HepG2 (cell line): ENCODE measurements around the gene MYADML2. TPM values are rescaled to one million over a fixed set of nuclear protein-coding genes. Genes with fewer than 3 reads are reported as not detected.

Source experiments
- ATAC-seq: fragments of 200-7000 bp; cut with Tn5 transposase; 3 replicates; pipeline ENCODE4 v1.9.1; 2020; ENCODE audit warnings: mild to moderate bottlenecking, moderate library complexity
- BruUV-seq: library from RNA; stranded (reverse); fragments of 400-500 nt; replicated peaks from 2 replicates; lab custom pipeline; 2021; lab: Mats Ljungman, UMichigan
- CTCF ChIA-PET: fragments of 300-600 bp; formaldehyde crosslinking; extraction: SDS; loops from one replicate; lab custom pipeline; 2021; ENCODE audit warnings: low total read pairs, inconsistent platforms, low intra/inter-chr PET ratio; lab: Yijun Ruan, JAX
- POLR2A ChIA-PET: fragments of 350-600 bp; sonication (Branson Sonifier 250); formaldehyde crosslinking; loops from one replicate; lab custom pipeline; 2020; ENCODE audit warnings: antibody characterized with exemption, inconsistent platforms; lab: Yijun Ruan, JAX
- DNase-seq: peaks from one replicate; pipeline ENCODE4 v3.0.0-alpha.2; 2015; ENCODE audit warnings: low spot score
- FAIRE-seq: peaks from 3 replicates; lab custom pipeline; 2011; peaks lifted over from hg19 to GRCh38; lab: Jason Lieb, UNC
- H2AFZ ChIP-seq: one replicate; pipeline ENCODE4 v1.6.1; 2011; ENCODE audit warnings: low read length, inconsistent platforms
- H3K27ac ChIP-seq: fragments of 300-600 bp; 3 replicates; pipeline ENCODE4 v1.8.0; 2011; ENCODE audit warnings: mixed run types, mild to moderate bottlenecking, mixed read lengths, low read length, inconsistent platforms; ENCODE audit not compliant: insufficient read depth; ENCODE audit errors: extremely low read length
- H3K27me3 ChIP-seq, 2 experiments: fragments of 200-600 bp in 1 of 2; 2 replicates in 1 of 2; 3 replicates in 1 of 2; pipeline versions ENCODE4 v1.6.0 to v1.8.0; 2011; ENCODE audit warnings: low read length in 2 of 2, mild to moderate bottlenecking in 2 of 2, moderate library complexity in 2 of 2, inconsistent platforms in 1 of 2; ENCODE audit not compliant: insufficient read depth in 2 of 2, control insufficient read depth in 1 of 2
- H3K36me3 ChIP-seq, 2 experiments: fragments of 200-600 bp in 1 of 2; replicated peaks in 1 of 2; 2 replicates in 1 of 2; 3 replicates in 1 of 2; pipeline versions ENCODE4 v1.5.1 to v1.8.0; 2011; ENCODE audit warnings: low read length in 2 of 2, inconsistent platforms in 1 of 2; ENCODE audit not compliant: insufficient read depth in 2 of 2, control insufficient read depth in 1 of 2
- H3K4me1 ChIP-seq: 2 replicates; pipeline ENCODE4 v1.5.1; 2012; ENCODE audit warnings: low read length, inconsistent platforms; ENCODE audit not compliant: insufficient read depth
- H3K4me2 ChIP-seq: 2 replicates; pipeline ENCODE4 v1.6.0; 2011; ENCODE audit warnings: low read depth, low read length, inconsistent platforms
- H3K4me3 ChIP-seq, 3 experiments: fragments of 200-600 bp in 1 of 3; sonication (generic), shearing (Covaris generic) in 1 of 3; replicated peaks in 1 of 3; 2 replicates each; pipeline ENCODE4 v1.5.1; 2011 to 2016; ENCODE audit warnings: low read length in 3 of 3, inconsistent platforms in 2 of 3, low read depth in 2 of 3, mild to moderate bottlenecking in 2 of 3, control low read depth in 1 of 3, mixed read lengths in 1 of 3; ENCODE audit not compliant: insufficient read depth in 1 of 3
- H3K79me2 ChIP-seq: one replicate; pipeline ENCODE4 v1.6.1; 2011; ENCODE audit warnings: low read length, inconsistent platforms; ENCODE audit not compliant: insufficient read depth
- H3K9ac ChIP-seq: 2 replicates; pipeline ENCODE4 v1.6.0; 2011; ENCODE audit warnings: mild to moderate bottlenecking, low read depth, low read length, inconsistent platforms; ENCODE audit not compliant: insufficient read depth
- H3K9me3 ChIP-seq: 2 replicates; pipeline ENCODE4 v1.5.1; 2012; ENCODE audit warnings: mild to moderate bottlenecking, low read length
- H4K20me1 ChIP-seq: 2 replicates; pipeline ENCODE4 v1.6.0; 2011; ENCODE audit warnings: inconsistent platforms, mild to moderate bottlenecking, low read length, moderate library complexity; ENCODE audit not compliant: insufficient read depth
- AGO2 ChIP-seq: fragments of 200-400 bp; formaldehyde crosslinking; optimal IDR thresholded peaks from 2 replicates; pipeline ENCODE3; 2017; ENCODE audit warnings: mild to moderate bottlenecking, low read depth, low read length, moderate library complexity
- FOSL2 ChIP-seq: sonication (generic); formaldehyde crosslinking; IDR thresholded peaks from 2 replicates; pipeline ENCODE4 v1.4.0; 2020; ENCODE audit warnings: missing genetic modification reagents
- FOXO4 ChIP-seq: sonication (generic); formaldehyde crosslinking; conservative IDR thresholded peaks from 2 replicates; pipeline ENCODE4 v1.8.1; 2023; ENCODE audit warnings: missing genetic modification reagents
- HES4 ChIP-seq: sonication (generic); formaldehyde crosslinking; IDR thresholded peaks from 2 replicates; pipeline ENCODE4 v1.9.0; 2021; ENCODE audit warnings: mild to moderate bottlenecking, missing genetic modification reagents, borderline replicate concordance
- HIVEP1 ChIP-seq: sonication (generic); formaldehyde crosslinking; IDR thresholded peaks from 2 replicates; pipeline ENCODE4 v1.4.0; 2020; ENCODE audit warnings: mild to moderate bottlenecking, missing genetic modification reagents
- MNT ChIP-seq: fragments of 450-650 bp; IDR thresholded peaks from 2 replicates; pipeline ENCODE4 v1.6.1; 2016
- MXD4 ChIP-seq: IDR thresholded peaks from 2 replicates; pipeline ENCODE4 v1.6.1; 2016; ENCODE audit warnings: mild to moderate bottlenecking, missing biosample characterization, missing genetic modification reagents
- PRPF4 ChIP-seq: fragments of 200-400 bp; formaldehyde crosslinking; IDR thresholded peaks from 2 replicates; pipeline ENCODE4 v1.6.1; 2016; ENCODE audit warnings: low read length, low read depth; ENCODE audit not compliant: poor library complexity, severe bottlenecking
- RXRB ChIP-seq: IDR thresholded peaks from 2 replicates; pipeline ENCODE4 v1.6.1; 2016; ENCODE audit warnings: borderline replicate concordance, missing genetic modification reagents, missing compliant biosample characterization
- SP1 ChIP-seq, 2 experiments: fragments of 450-650 bp in 1 of 2; sonication (generic) in 1 of 2; formaldehyde crosslinking in 1 of 2; IDR thresholded peaks; 2 replicates each; pipeline versions ENCODE4 v1.4.0 to v1.6.1; 2016 to 2020; ENCODE audit warnings: missing genetic modification reagents in 1 of 2
- TBX2 ChIP-seq: sonication (generic); formaldehyde crosslinking; IDR thresholded peaks from 2 replicates; pipeline ENCODE4 v1.5.0; 2020; ENCODE audit warnings: missing genetic modification reagents, mild to moderate bottlenecking, borderline replicate concordance
- TEAD3 ChIP-seq: optimal IDR thresholded peaks from 2 replicates; pipeline ENCODE3; 2016; ENCODE audit warnings: borderline replicate concordance
- ZFP91 ChIP-seq: sonication (generic); formaldehyde crosslinking; IDR thresholded peaks from 2 replicates; pipeline ENCODE4 v1.9.0; 2022; ENCODE audit warnings: missing genetic modification reagents, mild to moderate bottlenecking, borderline replicate concordance
- ZNF724P ChIP-seq: sonication (generic); formaldehyde crosslinking; IDR thresholded peaks from 2 replicates; pipeline ENCODE4 v1.8.0; 2022; ENCODE audit warnings: missing genetic modification reagents, borderline replicate concordance
- ZNF770 ChIP-seq: sonication (generic); formaldehyde crosslinking; IDR thresholded peaks from 2 replicates; pipeline ENCODE4 v1.5.0; 2020; ENCODE audit warnings: mild to moderate bottlenecking, missing genetic modification reagents
- WGBS: methylation state at CpG from one replicate; pipeline ENCODE4 v1.1.6; 2017; ENCODE audit warnings: low lambda C conversion rate; 5-methylcytosine and 5-hydroxymethylcytosine counted together
- in situ Hi-C: cut with HindIII; loops from 2 replicates; pipeline ENCODE4 v1.10.0; 2017; ENCODE audit warnings: low pct_unique_long_range_greater_than_20kb; ENCODE audit not compliant: extremely low pct_ligation_motif_present
- intact Hi-C: fragments of 100-400 bp; cut with micrococcal nuclease; formaldehyde crosslinking; loops from one replicate; pipeline ENCODE4 v1.10.0; 2022; ENCODE audit not compliant: unreplicated experiment
- polyA plus RNA-seq, 8 experiments: library from polyadenylated mRNA; depleted of rRNA in 3 of 8; stranded (reverse) in 7 of 8; unstranded in 1 of 8; fragments of >200 nt; fragmentation: Illumina TruSeq in 4 of 8; extraction: Trizol in 4 of 8; gene quantifications; 2 replicates each; pipeline versions ENCODE4 v1.2.1 to v1.2.3, GENCODE V29; 2011 to 2016; ENCODE audit warnings: low read depth in 4 of 8, missing spikeins in 1 of 8, mixed read lengths in 1 of 8; ENCODE audit not compliant: insufficient read depth in 1 of 8
- total RNA-seq, 5 experiments: library from RNA; depleted of rRNA; stranded (reverse); fragments of >200 nt; fragmentation: Illumina TruSeq; extraction: Trizol; gene quantifications; 2 replicates each; pipeline ENCODE4 v1.2.3, GENCODE V29; 2016; ENCODE audit warnings: low read depth in 1 of 5

The MYADML2 gene
- total and polyA plus RNA-seq, 2 of the 13 experiments (the other 11 are each of a cell fraction or from before 2014, with no cell fraction given) = not detected

GRCh38 chr17:81912441-81913309, 34.4 kb downstream of the MYADML2 start (continued):
- TF ChIP-seq ZNF770 (CRISPR knock-in tag) (no peak), ZNF724P (no peak), TEAD3 (CRISPR knock-in tag) (no peak), MXD4 (CRISPR knock-in tag) (no peak), HES4 (no peak), RXRB (CRISPR knock-in tag) (no peak), SP1 (IDR thresholded peaks at IDR 0.05) (no peak), SP1 (CRISPR knock-in tag; IDR thresholded peaks at IDR 0.05) (no peak), FOSL2 (CRISPR knock-in tag) (peak; percentile 40; the same call in 1 of the 2 replicates)

- in situ Hi-C loops (no loop called here), intact Hi-C loops (loop anchor here (2.0 to 5.0 kb wide), 2 partner anchors 15 to 40 kb away; partner anchors contain the start of genes ARHGDIA and MAFG)
- peak overlapping the region in 1 of 3 experiments; percentile 45; a peak in 1 of 6 replicates for H3K4me3 ChIP-seq
- FAIRE-seq (no peak), ATAC-seq (no peak), DNase-seq (no peak)
- peaks cover 45% of the 10 kb centered on the region for H3K79me2 ChIP-seq
- H3K9ac ChIP-seq = no peak overlapping the region
- H3K9me3 ChIP-seq = no peaks in the 10 kb centered on the region
- H3K4me2 ChIP-seq = peak overlapping the region; percentile 44
- ChIA-PET POLR2A (interaction anchor here (1.4 to 3.5 kb wide), 4 partner anchors 15 to 111 kb away, joined by 3 to 52 read pairs (median 8); partner anchors contain the start of genes ARHGDIA, CENPX, LRRC45 and MAFG), CTCF (no interaction called here)
- H2AFZ ChIP-seq = no peak overlapping the region
- H3K36me3 ChIP-seq = peaks cover 49 to 69% of the 10 kb centered on the region in 2 experiments
- TSS peak; percentile 59 for BruUV-seq
- no peaks in the 10 kb centered on the region; a peak in 1 of 5 replicates for H3K27me3 ChIP-seq
- H3K4me1 ChIP-seq = peaks cover 52% of the 10 kb centered on the region
- WGBS = 97% methylated on average over 19 of the region's 19 CpGs
- peak overlapping the region; percentile 42 for H3K27ac ChIP-seq
- H4K20me1 ChIP-seq = peaks cover 9% of the 10 kb centered on the region; the same call in 1 of the 2 replicates
- TF ChIP-seq AGO2 (peak; percentile 75), TBX2 (CRISPR knock-in tag) (peak; percentile 6; the same call in 1 of the 2 replicates), MNT (no peak), HIVEP1 (CRISPR knock-in tag) (peak; percentile 60; the same call in 1 of the 2 replicates), FOXO4 (CRISPR knock-in tag) (no peak), PRPF4 (peak; percentile 8), ZFP91 (CRISPR knock-in tag) (peak; percentile 17; the same call in 1 of the 2 replicates)
Observed at GRCh38 chr17:81911969-81912368, 35.1 kb downstream of the MYADML2 start.
